Chondrocyte (in vitro differentiated cells): ENCODE results near the gene CCND1. TPM values are rescaled to one million over a fixed set of nuclear protein-coding genes. Genes with fewer than 3 reads are reported as not detected.

Experiments
- DNase-seq: peaks from one replicate; pipeline ENCODE4 v3.0.0; 2021; ENCODE audit warnings: mixed read lengths, low spot score
- H3K27ac Mint-ChIP-seq: one replicate; pipeline ENCODE4 v1.8.0; 2021; ENCODE audit warnings: mild to moderate bottlenecking, moderate library complexity, mixed read lengths; ENCODE audit not compliant: unreplicated experiment
- H3K27me3 Mint-ChIP-seq: 2 replicates; pipeline ENCODE4 v1.8.0; 2021; ENCODE audit warnings: low read depth, mixed read lengths
- H3K36me3 Mint-ChIP-seq: 2 replicates; pipeline ENCODE4 v1.8.0; 2021; ENCODE audit warnings: low read depth, mixed read lengths
- H3K4me1 Mint-ChIP-seq: 2 replicates; pipeline ENCODE4 v1.8.0; 2021; ENCODE audit warnings: low read depth, mild to moderate bottlenecking, mixed read lengths
- H3K4me3 Mint-ChIP-seq: one replicate; pipeline ENCODE4 v1.8.0; 2021; ENCODE audit warnings: mild to moderate bottlenecking, moderate library complexity, mixed read lengths; ENCODE audit not compliant: unreplicated experiment
- H3K9me3 Mint-ChIP-seq: 2 replicates; pipeline ENCODE4 v1.8.0; 2021; ENCODE audit warnings: low read depth, mixed read lengths
- CTCF ChIP-seq: fragments of 200-600 bp; sonication (generic); IDR thresholded peaks from 2 replicates; pipeline ENCODE4 v1.5.0; 2021; ENCODE audit warnings: antibody characterized with exemption, mild to moderate bottlenecking, moderate library complexity
- total RNA-seq: library from RNA; stranded (reverse); gene quantifications from 3 replicates; pipeline ENCODE4 v1.2.1, GENCODE V29; 2021

Gene CCND1
- total RNA-seq, 1 donor from 2014 or later = 129 TPM

- H3K4me3 Mint-ChIP-seq = no peak overlapping the region
- peaks cover 2% of the 10 kb centered on the region for H3K9me3 Mint-ChIP-seq
- peaks cover 2% of the 10 kb centered on the region for H3K36me3 Mint-ChIP-seq
- peaks cover 17% of the 10 kb centered on the region for H3K27me3 Mint-ChIP-seq
- H3K27ac Mint-ChIP-seq = no peak overlapping the region
- peaks cover 8% of the 10 kb centered on the region for H3K4me1 Mint-ChIP-seq
- DNase-seq = no peak
- TF ChIP-seq CTCF = no peak
Measured at GRCh38 chr11:69603111-69603836, 37.7 kb upstream of the CCND1 start.

GRCh38 chr11:69604055-69604454 is 36.9 kb upstream of the CCND1 start:
- no peak for DNase-seq
- Mint-ChIP-seq H3K27me3 (peaks cover 17% of the 10 kb centered on the region), H3K4me3 (no peak overlapping the region), H3K27ac (no peak overlapping the region), H3K36me3 (peaks cover 6% of the 10 kb centered on the region), H3K4me1 (peaks cover 8% of the 10 kb centered on the region), H3K9me3 (peaks cover 7% of the 10 kb centered on the region)
- TF ChIP-seq CTCF = no peak

DNA sequence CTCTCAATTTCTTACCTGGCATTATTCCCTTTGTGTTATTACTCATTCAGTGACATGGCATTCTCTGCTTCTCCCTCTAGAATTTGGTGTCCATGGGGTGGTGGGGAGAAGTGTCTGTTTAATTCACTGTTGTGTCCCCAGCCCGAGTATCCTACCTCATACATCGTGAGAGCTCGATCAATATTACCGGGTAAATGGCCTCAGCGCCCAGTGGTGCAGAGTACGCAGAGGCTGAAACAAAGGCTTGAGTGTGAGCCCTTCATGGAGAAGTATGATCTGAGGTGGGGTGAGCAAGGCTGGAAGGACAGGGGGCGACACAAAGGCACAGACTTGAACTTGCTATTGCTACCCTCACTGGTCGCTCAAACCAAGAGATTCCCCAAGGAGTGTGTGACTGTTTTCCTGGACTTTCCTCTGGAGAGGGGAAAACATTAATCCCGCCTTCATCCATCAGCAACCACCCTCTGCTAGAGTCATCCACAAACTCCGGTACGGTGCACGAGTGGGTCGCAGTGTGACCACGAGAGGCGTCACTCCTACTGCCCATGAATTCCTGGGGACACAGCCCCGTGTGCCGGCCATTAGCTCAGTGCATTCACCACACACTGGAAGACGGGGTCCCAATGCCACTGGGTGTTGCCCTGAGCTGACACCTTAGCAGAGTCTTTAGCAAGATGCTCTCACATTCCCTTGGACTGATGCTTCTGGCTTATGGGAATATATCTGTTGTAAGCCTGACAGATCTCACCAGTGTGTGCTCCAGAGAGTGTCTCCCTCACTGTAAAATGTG is 35.0 kb upstream of the CCND1 start:
- no peak for TF ChIP-seq CTCF
- no peaks in the 10 kb centered on the region for H3K4me1 Mint-ChIP-seq
- no peak overlapping the region for H3K4me3 Mint-ChIP-seq
- H3K27ac Mint-ChIP-seq = no peak overlapping the region
- H3K36me3 Mint-ChIP-seq = peaks cover 6% of the 10 kb centered on the region
- no peak for DNase-seq
- peaks cover 17% of the 10 kb centered on the region for H3K27me3 Mint-ChIP-seq
- peaks cover 7% of the 10 kb centered on the region for H3K9me3 Mint-ChIP-seq

- H3K9me3 Mint-ChIP-seq = peaks cover 7% of the 10 kb centered on the region
- no peak overlapping the region for H3K4me3 Mint-ChIP-seq
- DNase-seq = no peak
- H3K27ac Mint-ChIP-seq = no peak overlapping the region
- H3K36me3 Mint-ChIP-seq = peaks cover 5% of the 10 kb centered on the region
- no peaks in the 10 kb centered on the region for H3K4me1 Mint-ChIP-seq
- H3K27me3 Mint-ChIP-seq = peaks cover 6% of the 10 kb centered on the region
- TF ChIP-seq CTCF = no peak
Measured at GRCh38 chr11:69609351-69609750, 31.6 kb upstream of the CCND1 start.
